K562 (cell line): ENCODE data around the gene DNAJB1. TPM values are rescaled to one million over a fixed set of nuclear protein-coding genes. Genes with fewer than 3 reads are reported as not detected.

Source experiments
- CBFA2T2 ChIP-seq: fragments of 450-650 bp; conservative IDR thresholded peaks from 2 replicates; pipeline ENCODE4 v1.6.1; 2017; ENCODE audit warnings: mild to moderate bottlenecking
- E4F1 ChIP-seq: fragments of 250-450 bp; sonication (Bioruptor Pico); IDR thresholded peaks from 2 replicates; pipeline ENCODE4 v1.5.0; 2021; ENCODE audit warnings: mild to moderate bottlenecking, borderline replicate concordance
- HBP1 ChIP-seq: fragments of 450-650 bp; formaldehyde crosslinking; IDR thresholded peaks from 2 replicates; pipeline ENCODE4 v1.4.0; 2022; ENCODE audit warnings: missing genetic modification characterization
- IFI16 ChIP-seq: fragments of 250-450 bp; sonication (Bioruptor Pico); IDR thresholded peaks from 2 replicates; pipeline ENCODE4 v2.1.2; 2022; ENCODE audit warnings: mild to moderate bottlenecking, inconsistent platforms
- JUN ChIP-seq, 2 experiments: sonication (generic) in 1 of 2; formaldehyde crosslinking in 1 of 2; IDR thresholded peaks; 2 replicates each; pipeline versions ENCODE4 v1.6.1 to v1.8.0; 2012 to 2022; ENCODE audit warnings: borderline replicate concordance in 2 of 2, mild to moderate bottlenecking in 2 of 2, improper control_type of control experiment in 1 of 2, low read depth in 1 of 2, low read length in 1 of 2, missing genetic modification reagents in 1 of 2
- KLF1 ChIP-seq: fragments of 450-650 bp; IDR thresholded peaks from 2 replicates; pipeline ENCODE4 v1.6.1; 2016; ENCODE audit warnings: missing genetic modification characterization, missing compliant biosample characterization
- L3MBTL2 ChIP-seq: fragments of 450-650 bp; IDR thresholded peaks from 2 replicates; pipeline ENCODE4 v1.6.1; 2016; ENCODE audit warnings: mild to moderate bottlenecking, moderate library complexity
- NCOR1 ChIP-seq: fragments of 450-650 bp; IDR thresholded peaks from 2 replicates; pipeline ENCODE4 v1.6.1; 2016; ENCODE audit warnings: mild to moderate bottlenecking, moderate library complexity
- NFIX ChIP-seq: fragments of 250-450 bp; sonication (Bioruptor Pico); IDR thresholded peaks from 2 replicates; pipeline ENCODE4 v1.4.0; 2020; ENCODE audit warnings: low read depth, mild to moderate bottlenecking, moderate library complexity
- POLR2A ChIP-seq: fragments of 450-650 bp; conservative IDR thresholded peaks from 2 replicates; pipeline ENCODE4 v1.6.1; 2016
- POLR2G ChIP-seq: fragments of 200-400 bp; formaldehyde crosslinking; IDR thresholded peaks from 2 replicates; pipeline ENCODE4 v1.6.1; 2017; ENCODE audit warnings: low read depth, mild to moderate bottlenecking, antibody characterized with exemption, low read length, moderate library complexity
- RAD21 ChIP-seq, 2 experiments: fragments of 250-450 bp in 1 of 2; fragments of 450-650 bp in 1 of 2; sonication (Bioruptor Pico) in 1 of 2; formaldehyde crosslinking in 1 of 2; IDR thresholded peaks in 1 of 2; conservative IDR thresholded peaks in 1 of 2; 2 replicates each; pipeline versions ENCODE4 v1.4.0 to v1.8.0; 2020 to 2022; ENCODE audit warnings: mild to moderate bottlenecking in 2 of 2, moderate library complexity in 1 of 2
- TCF7 ChIP-seq: sonication (generic); IDR thresholded peaks from 2 replicates; pipeline ENCODE4 v1.6.1; 2016; ENCODE audit warnings: antibody characterized with exemption, borderline replicate concordance
- TFAP4 ChIP-seq: sonication (generic); formaldehyde crosslinking; IDR thresholded peaks from 2 replicates; pipeline ENCODE4 v1.8.0; 2022; ENCODE audit warnings: missing genetic modification reagents, mild to moderate bottlenecking, moderate library complexity, borderline replicate concordance
- TRIM24 ChIP-seq, 2 experiments: fragments of 450-650 bp; IDR thresholded peaks; 2 replicates each; pipeline ENCODE4 v1.6.1; 2016
- XRCC5 ChIP-seq: fragments of 200-400 bp; formaldehyde crosslinking; IDR thresholded peaks from 2 replicates; pipeline ENCODE4 v1.6.1; 2017; ENCODE audit warnings: low read depth, mild to moderate bottlenecking, low read length
- ZBTB17 ChIP-seq: fragments of 450-650 bp; formaldehyde crosslinking; IDR thresholded peaks from 2 replicates; pipeline ENCODE4 v1.4.0; 2020; ENCODE audit warnings: mild to moderate bottlenecking
- ZNF217 ChIP-seq: sonication (generic); formaldehyde crosslinking; IDR thresholded peaks from 2 replicates; pipeline ENCODE4 v1.8.0; 2022; ENCODE audit warnings: mild to moderate bottlenecking, missing genetic modification reagents
- ZNF592 ChIP-seq: fragments of 450-650 bp; IDR thresholded peaks from 2 replicates; pipeline ENCODE4 v1.6.1; 2017; ENCODE audit warnings: antibody characterized with exemption, mild to moderate bottlenecking
- polyA plus RNA-seq, 8 experiments: library from polyadenylated mRNA; depleted of rRNA in 4 of 8; stranded (reverse) in 5 of 8; unstranded in 3 of 8; fragments of >200 nt; fragmentation: Nextera tagmentation in 2 of 8; fragmentation: Illumina TruSeq in 1 of 8; extraction: Ambion mirVana in 2 of 8; extraction: Trizol in 1 of 8; gene quantifications; 2 replicates each; pipeline versions ENCODE4 v1.2.1 to v1.2.3, GENCODE V29; 2011 to 2014; ENCODE audit warnings: inconsistent platforms in 1 of 8, missing spikeins in 1 of 8
- total RNA-seq, 7 experiments: library from RNA; depleted of rRNA in 6 of 7; stranded (reverse); fragments of >200 nt in 6 of 7; fragmentation: Illumina TruSeq in 2 of 7; extraction: Trizol in 2 of 7; gene quantifications; 2 replicates each; pipeline versions ENCODE4 v1.2.1 to v1.2.3, GENCODE V29; 2011 to 2021; ENCODE audit warnings: low replicate concordance in 1 of 7

The DNAJB1 gene
- total and polyA plus RNA-seq, 9 of the 15 experiments (the other 6 are each of a cell fraction or from before 2014, with no cell fraction given) = 13.2 to 113 (median 62.1) TPM

GRCh38 chr19:14472202-14472938 is 45.8 kb downstream of the DNAJB1 start (continued):
- TF ChIP-seq HBP1 (CRISPR knock-in tag) (peak; percentile 82), CBFA2T2 (no peak), ZBTB17 (peak; percentile 68; the same call in 1 of the 2 replicates), TCF7 (peak; percentile 62; the same call in 1 of the 2 replicates), KLF1 (no peak), ZNF217 (CRISPR knock-in tag) (no peak), TFAP4 (CRISPR knock-in tag) (peak; percentile 66; the same call in 1 of the 2 replicates), E4F1 (CRISPR knock-in tag) (no peak), L3MBTL2 (peak; percentile 88), POLR2G (peak; percentile 81), POLR2A (peak; percentile 55), NCOR1 (no peak), XRCC5 (peak; percentile 70; the same call in 1 of the 2 replicates), JUN (IDR thresholded peaks at IDR 0.05; ENCODE audit: borderline replicate concordance, low read depth, low read length) (no peak), JUN (CRISPR knock-in tag; IDR thresholded peaks at IDR 0.05; ENCODE audit: borderline replicate concordance) (no peak), RAD21 (CRISPR knock-in tag; conservative IDR thresholded peaks at IDR 0.05 in 1 of 2, IDR thresholded peaks at IDR 0.05 in 1 of 2) (peak; percentile 56 to 69), TRIM24 (IDR thresholded peaks at IDR 0.05) (no peak), IFI16 (CRISPR knock-in tag) (no peak), NFIX (CRISPR knock-in tag) (no peak), ZNF592 (0 out of 2 replicates have a peak, but pooled peaks have one; percentile 24)
